ENCODE measurements around the gene TRIM15. TPM values are rescaled to one million over a fixed set of nuclear protein-coding genes. Genes with fewer than 3 reads are reported as not detected.
"Not testable (repeated sequence)": the region's sequence is repeated elsewhere in the genome, so short reads cannot be mapped to it uniquely, and the experiment has no call there.

Gene TRIM15
- total and polyA plus RNA-seq, 2 donors (not counting 3 experiments of a cell fraction or from before 2014, with no cell fraction given): not detected

- no peaks in the 10 kb centered on the region for H3K36me3 ChIP-seq (ENCODE audit: control insufficient read depth in 2 of 2, extremely low read depth in 1 of 2, insufficient read depth in 2 of 2, low read length in 2 of 2)
- H3K4me1 ChIP-seq (ENCODE audit: control insufficient read depth, extremely low read depth, insufficient read depth, low read length): no peaks in the 10 kb centered on the region
- peaks cover 18 to 41% of the 10 kb centered on the region in 2 experiments for H3K27me3 ChIP-seq (ENCODE audit: control insufficient read depth in 2 of 2, insufficient read depth in 2 of 2, low read length in 2 of 2)
- no peaks in the 10 kb centered on the region for H3K9me1 ChIP-seq (replicated peaks; ENCODE audit: control insufficient read depth, extremely low read depth, insufficient read depth, low read length)
- no peak overlapping the region for H3K9ac ChIP-seq (replicated peaks; ENCODE audit: extremely low read depth, insufficient read depth, low read length)
- dilution Hi-C loops (cut with MboI; ENCODE audit: extremely low pct_ligation_motif_present, low sequenced_read_pairs) (no loop called here), intact Hi-C loops (cut with micrococcal nuclease) (loop anchor here (10.0 kb wide), 1 partner anchor 152 kb away; no protein-coding TSS in a partner anchor)
- no peaks in the 10 kb centered on the region for H3K9me3 ChIP-seq (replicated peaks; ENCODE audit: control insufficient read depth, insufficient read depth, low read length)
- H3K4me3 ChIP-seq (replicated peaks in 1 of 3; ENCODE audit: insufficient read depth in 1 of 3, low read depth in 1 of 3, low read length in 3 of 3): no peak overlapping the region
- DNase-seq (ENCODE audit: low read depth, low spot score): no peak
- no peaks in the 10 kb centered on the region for H4K20me1 ChIP-seq (replicated peaks; ENCODE audit: control insufficient read depth, extremely low read depth, insufficient read depth, low read length)
- H3K27ac ChIP-seq (ENCODE audit: insufficient read depth, low read depth, low read length): no peak overlapping the region
- TF ChIP-seq FOS (IDR thresholded peaks at IDR 0.05; ENCODE audit: borderline replicate concordance, insufficient read depth, low read length) (no peak), MYC (IDR thresholded peaks at IDR 0.05; ENCODE audit: low read depth, low read length) (no peak), POLR2A (IDR thresholded peaks at IDR 0.05; ENCODE audit: low read depth, low read length) (no peak), GATA2 (IDR thresholded peaks at IDR 0.05; ENCODE audit: insufficient read depth, insufficient read length, low read depth, low read length) (no peak), EZH2 (IDR thresholded peaks at IDR 0.05; ENCODE audit: borderline replicate concordance, low read depth, low read length, severe bottlenecking) (no peak), MAX (IDR thresholded peaks at IDR 0.05; ENCODE audit: insufficient read depth, insufficient read length) (no peak), CTCF (IDR thresholded peaks at IDR 0.05; ENCODE audit: extremely low read depth in 1 of 2, insufficient read depth in 1 of 2, low read depth in 1 of 2, low read length in 2 of 2) (no peak), JUN (IDR thresholded peaks at IDR 0.05; ENCODE audit: borderline replicate concordance, insufficient read depth, insufficient read length, low read depth) (no peak), POLR2AphosphoS5 (IDR thresholded peaks at IDR 0.05; ENCODE audit: insufficient read depth, low read depth, low read length) (no peak)
- no peak overlapping the region for H2AFZ ChIP-seq (ENCODE audit: low read depth, low read length)
- no peak for FAIRE-seq
- H3K79me2 ChIP-seq (ENCODE audit: control insufficient read depth, insufficient read depth, low read length): no peaks in the 10 kb centered on the region
- H3K4me2 ChIP-seq (ENCODE audit: insufficient read depth, low read length): no peak overlapping the region
- ChIA-PET POLR2A (no interaction called here), CTCF (no interaction called here)
- no TSS peak for BruUV-seq (replicated peaks)
These were observed 26.6 kb upstream of the TRIM15 start for GRCh38 chr6:30136570-30137286.

GRCh38 chr6:30140240-30140639 is 23.1 kb upstream of the TRIM15 start:
- H3K9me3 ChIP-seq (replicated peaks; ENCODE audit: control insufficient read depth, insufficient read depth, low read length); intact Hi-C loops (cut with micrococcal nuclease): not testable (repeated sequence)

More at GRCh38 chr6:30140240-30140639, 23.1 kb upstream of the TRIM15 start:
- DNase-seq (ENCODE audit: low read depth, low spot score); H2AFZ ChIP-seq (ENCODE audit: low read depth, low read length); H3K79me2 ChIP-seq (ENCODE audit: control insufficient read depth, insufficient read depth, low read length); H3K9ac ChIP-seq (replicated peaks; ENCODE audit: extremely low read depth, insufficient read depth, low read length); H3K9me1 ChIP-seq (replicated peaks; ENCODE audit: control insufficient read depth, extremely low read depth, insufficient read depth, low read length); H3K36me3 ChIP-seq (ENCODE audit: control insufficient read depth in 2 of 2, extremely low read depth in 1 of 2, insufficient read depth in 2 of 2, low read length in 2 of 2); BruUV-seq (replicated peaks); H3K4me2 ChIP-seq (ENCODE audit: insufficient read depth, low read length); H3K27ac ChIP-seq (ENCODE audit: insufficient read depth, low read depth, low read length); H3K4me3 ChIP-seq (replicated peaks in 1 of 3; ENCODE audit: insufficient read depth in 1 of 3, low read depth in 1 of 3, low read length in 3 of 3); FAIRE-seq; dilution Hi-C loops (cut with MboI; ENCODE audit: extremely low pct_ligation_motif_present, low sequenced_read_pairs); H3K4me1 ChIP-seq (ENCODE audit: control insufficient read depth, extremely low read depth, insufficient read depth, low read length); POLR2A ChIA-PET; H4K20me1 ChIP-seq (replicated peaks; ENCODE audit: control insufficient read depth, extremely low read depth, insufficient read depth, low read length): not testable (repeated sequence)
- CTCF ChIA-PET: interaction anchor here (0.8 kb wide), 1 partner anchor 9 kb away, joined by 3 read pairs; no protein-coding TSS in a partner anchor
- peaks cover 21 to 46% of the 10 kb centered on the region in 2 experiments for H3K27me3 ChIP-seq (ENCODE audit: control insufficient read depth in 2 of 2, insufficient read depth in 2 of 2, low read length in 2 of 2)

Measured in endothelial cell of umbilical vein (primary cell).